GM12872 (cell line): Measurements from ENCODE around the gene CISH.

Experiments
- CTCF ChIP-seq: IDR thresholded peaks from 3 replicates; pipeline ENCODE4 v1.5.1; 2011; ENCODE audit warnings: low read depth, mild to moderate bottlenecking, low read length, moderate library complexity; ENCODE audit not compliant: insufficient read depth

CISH gene

DNA sequence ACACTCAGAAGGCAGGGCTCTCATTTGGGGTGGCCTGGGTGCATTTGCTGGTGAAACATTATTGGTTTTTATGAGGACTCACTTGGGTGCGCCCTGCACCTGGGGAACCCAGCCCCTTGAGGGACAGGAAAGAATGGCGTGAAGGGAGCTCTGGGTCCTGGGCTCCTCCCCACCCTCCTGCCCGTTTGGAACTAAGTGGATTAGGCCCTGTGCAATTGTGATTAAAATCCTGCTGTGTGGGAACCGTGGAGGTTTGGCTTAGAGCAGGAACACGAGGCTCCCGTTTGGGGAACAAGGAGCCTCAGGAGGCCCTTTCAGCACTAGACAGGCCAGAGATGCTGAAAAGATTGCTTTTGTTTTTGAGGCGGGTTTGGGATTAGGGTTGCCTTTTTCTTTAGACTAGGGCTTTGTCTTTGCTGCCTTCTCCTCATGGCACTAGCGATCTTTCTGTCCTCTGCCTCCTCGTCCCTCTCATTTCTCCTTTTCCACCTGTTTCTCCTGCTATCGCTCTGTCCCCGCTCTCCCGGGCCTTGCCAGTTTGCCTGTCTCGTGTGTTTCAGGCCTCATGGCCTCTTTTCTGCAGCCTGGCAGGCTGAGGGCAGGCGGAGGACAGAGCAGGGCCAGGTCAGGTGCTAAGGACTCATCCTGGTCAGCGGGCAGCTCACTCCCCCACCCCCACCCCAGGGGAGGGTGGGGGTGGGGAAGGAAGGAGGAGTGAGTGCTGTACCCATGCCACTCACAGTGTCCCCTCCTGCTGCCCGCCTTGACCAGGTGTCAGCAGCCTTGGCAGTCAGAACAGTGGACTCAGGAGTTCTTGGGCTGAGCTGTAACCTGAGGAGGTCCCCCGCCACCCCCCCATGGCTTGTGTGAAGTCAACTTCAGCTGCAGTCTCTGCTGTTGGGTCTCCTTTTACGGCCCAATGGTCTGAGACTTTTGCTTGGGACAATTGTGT, 13.9 kb upstream of the CISH start:
- TF ChIP-seq CTCF, result no peak

- TF ChIP-seq CTCF, result no peak
These were observed 13.1 kb upstream of the CISH start for GRCh38 chr3:50624634-50625033.

DNA sequence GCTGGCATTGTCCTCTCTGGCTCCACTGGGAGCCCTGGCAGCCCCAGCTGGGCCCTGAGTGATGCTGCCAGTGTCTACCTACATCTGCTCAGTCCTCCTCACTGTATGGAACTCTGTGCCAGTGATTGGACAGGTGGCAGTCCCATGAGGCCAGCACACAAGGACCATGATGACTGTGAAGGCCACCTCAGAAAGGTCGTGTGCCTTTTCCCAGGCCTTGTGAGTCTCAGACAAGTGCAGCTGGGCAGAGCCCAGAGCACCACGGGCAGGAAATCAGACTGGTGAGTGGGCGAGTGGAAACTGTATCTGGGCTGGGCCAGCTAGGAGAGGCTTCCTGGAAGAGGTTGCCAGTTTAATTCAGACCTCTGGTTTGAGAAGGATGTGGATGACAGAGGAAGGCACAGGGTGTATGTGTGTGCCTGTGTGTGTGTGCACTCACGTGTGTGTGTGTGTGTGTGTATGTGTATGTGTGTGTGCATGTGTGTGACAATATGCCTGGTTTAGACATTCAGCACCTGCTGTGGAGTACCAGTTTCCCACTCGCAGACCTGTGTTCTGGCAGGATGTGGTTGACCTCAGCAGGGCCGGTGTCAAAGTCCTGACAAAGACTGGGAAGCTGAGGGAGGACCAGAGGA, 12.4 kb upstream of the CISH start:
- TF ChIP-seq CTCF, result no peak

GRCh38 chr3:50622881-50623280, 11.3 kb upstream of the CISH start:
- no peak for TF ChIP-seq CTCF

DNA sequence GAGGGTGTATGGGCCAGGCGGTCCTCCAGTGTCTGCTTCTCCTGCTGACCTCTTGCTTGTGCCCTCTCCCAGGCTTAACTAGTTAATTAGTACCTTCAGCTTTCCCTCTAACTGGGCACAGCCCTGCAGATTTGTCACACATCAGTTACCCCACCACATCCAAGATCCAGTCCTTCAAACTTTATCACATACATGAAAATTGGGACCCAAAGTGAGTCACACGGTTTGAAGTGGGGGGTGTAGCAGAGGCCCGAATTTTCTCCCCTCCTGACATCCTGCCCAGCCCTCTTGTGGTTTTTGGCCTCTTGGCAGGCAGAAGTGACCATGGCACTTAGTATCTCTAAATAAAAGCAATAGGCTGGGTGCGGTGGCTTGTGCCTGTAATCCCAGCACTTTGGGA, 9.2 kb upstream of the CISH start:
- TF ChIP-seq CTCF, result no peak

DNA sequence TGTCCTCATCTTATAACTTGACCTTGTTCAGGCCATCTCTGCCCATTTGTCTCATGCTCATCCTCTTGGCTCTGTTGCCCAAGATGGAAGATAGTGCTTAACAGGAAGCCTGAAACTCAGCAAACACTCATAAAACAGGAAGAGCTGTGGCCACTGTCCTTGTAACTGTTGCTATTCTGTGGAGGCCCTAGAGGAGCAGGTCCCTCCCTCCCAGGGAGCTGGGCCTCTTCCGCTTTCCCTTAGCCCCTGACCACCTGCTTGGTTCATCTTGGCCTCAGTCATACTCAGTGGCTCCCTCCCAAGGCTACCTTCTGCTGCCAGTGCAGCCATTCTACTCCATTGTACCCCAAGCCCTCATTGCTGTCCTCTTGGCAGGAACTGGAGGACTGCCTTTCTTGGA, 8.8 kb upstream of the CISH start:
- 0 out of 3 replicates have a peak, but pooled peaks have one; percentile 9 for TF ChIP-seq CTCF

GRCh38 chr3:50617911-50618481, 6.4 kb upstream of the CISH start:
- no peak for TF ChIP-seq CTCF
